GM12872 (cell line): ENCODE results near the gene TRAF3IP1.

ENCODE experiments used
- TF ChIP-seq, protein P1 (sequence below): IDR thresholded peaks from 3 replicates; pipeline ENCODE4 v1.5.1; 2011; ENCODE audit warnings: low read depth, mild to moderate bottlenecking, low read length, moderate library complexity; ENCODE audit not compliant: insufficient read depth

The TRAF3IP1 gene

DNA sequence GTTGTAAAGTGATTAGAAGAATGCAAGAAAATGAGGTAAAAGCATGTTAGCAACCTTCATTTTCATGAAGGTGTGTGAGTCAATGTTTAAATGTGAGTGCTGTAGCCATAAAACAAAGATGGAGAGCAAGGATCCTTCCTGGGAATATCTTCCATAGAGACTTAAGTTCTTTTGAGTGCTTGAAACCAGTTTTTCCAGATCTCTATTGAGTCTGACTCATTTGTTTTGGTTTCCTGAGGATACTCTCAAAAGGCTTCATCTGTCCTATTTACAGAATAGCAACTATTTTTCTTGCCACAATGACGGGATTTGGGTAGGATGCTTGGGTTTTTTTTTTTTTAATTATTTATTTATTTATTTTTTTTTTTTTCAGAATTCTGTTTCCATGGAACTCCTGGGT is 60.5 kb downstream of the TRAF3IP1 start:
- TF ChIP-seq, protein P1, sequence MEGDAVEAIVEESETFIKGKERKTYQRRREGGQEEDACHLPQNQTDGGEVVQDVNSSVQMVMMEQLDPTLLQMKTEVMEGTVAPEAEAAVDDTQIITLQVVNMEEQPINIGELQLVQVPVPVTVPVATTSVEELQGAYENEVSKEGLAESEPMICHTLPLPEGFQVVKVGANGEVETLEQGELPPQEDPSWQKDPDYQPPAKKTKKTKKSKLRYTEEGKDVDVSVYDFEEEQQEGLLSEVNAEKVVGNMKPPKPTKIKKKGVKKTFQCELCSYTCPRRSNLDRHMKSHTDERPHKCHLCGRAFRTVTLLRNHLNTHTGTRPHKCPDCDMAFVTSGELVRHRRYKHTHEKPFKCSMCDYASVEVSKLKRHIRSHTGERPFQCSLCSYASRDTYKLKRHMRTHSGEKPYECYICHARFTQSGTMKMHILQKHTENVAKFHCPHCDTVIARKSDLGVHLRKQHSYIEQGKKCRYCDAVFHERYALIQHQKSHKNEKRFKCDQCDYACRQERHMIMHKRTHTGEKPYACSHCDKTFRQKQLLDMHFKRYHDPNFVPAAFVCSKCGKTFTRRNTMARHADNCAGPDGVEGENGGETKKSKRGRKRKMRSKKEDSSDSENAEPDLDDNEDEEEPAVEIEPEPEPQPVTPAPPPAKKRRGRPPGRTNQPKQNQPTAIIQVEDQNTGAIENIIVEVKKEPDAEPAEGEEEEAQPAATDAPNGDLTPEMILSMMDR, result no peak

- TF ChIP-seq, protein P1, result no peak
Measured at GRCh38 chr2:238381341-238382115, 61.2 kb downstream of the TRAF3IP1 start.

DNA sequence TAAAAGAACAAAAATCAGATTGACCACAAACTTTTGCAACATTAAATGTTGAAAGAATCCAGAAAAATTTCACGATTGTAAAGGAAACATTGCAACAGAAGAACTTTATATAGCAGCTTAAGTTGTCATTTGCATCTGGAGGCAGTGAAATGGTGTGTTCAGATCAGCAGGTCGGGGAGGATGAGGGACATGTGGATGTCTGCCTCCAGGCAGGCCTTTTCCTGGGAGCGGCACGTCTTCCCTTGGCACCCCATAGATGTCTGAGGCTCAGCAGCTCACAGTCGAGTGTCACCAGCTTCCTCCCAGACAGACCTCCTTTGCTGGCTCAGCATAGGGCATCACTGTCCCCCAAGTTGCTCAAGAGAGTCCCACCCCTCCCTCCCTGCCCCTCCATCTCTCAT is 62.1 kb downstream of the TRAF3IP1 start:
- TF ChIP-seq, protein P1, result no peak

DNA sequence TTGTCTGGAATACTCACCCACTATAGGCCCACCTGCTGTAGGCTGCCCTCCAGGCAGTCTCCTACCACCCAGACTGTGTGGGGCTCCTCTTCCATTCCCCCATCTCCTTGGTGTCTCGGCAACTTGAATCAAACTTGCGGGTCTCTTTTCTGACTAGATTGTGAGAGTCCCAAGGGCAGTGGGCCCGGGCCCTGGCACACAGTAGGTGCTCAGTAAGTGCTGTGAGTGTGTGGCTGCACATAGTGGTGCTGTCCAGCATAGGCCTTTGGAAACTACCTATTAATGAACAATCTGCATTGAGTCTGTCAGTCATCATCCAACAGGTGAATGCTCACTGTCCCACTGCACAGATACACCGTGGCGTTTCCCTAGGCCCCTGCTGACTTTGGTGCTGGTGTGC is 62.8 kb downstream of the TRAF3IP1 start:
- TF ChIP-seq, protein P1, result no peak

GRCh38 chr2:238383743-238384380 is 63.5 kb downstream of the TRAF3IP1 start:
- TF ChIP-seq, protein P1, result no peak

DNA sequence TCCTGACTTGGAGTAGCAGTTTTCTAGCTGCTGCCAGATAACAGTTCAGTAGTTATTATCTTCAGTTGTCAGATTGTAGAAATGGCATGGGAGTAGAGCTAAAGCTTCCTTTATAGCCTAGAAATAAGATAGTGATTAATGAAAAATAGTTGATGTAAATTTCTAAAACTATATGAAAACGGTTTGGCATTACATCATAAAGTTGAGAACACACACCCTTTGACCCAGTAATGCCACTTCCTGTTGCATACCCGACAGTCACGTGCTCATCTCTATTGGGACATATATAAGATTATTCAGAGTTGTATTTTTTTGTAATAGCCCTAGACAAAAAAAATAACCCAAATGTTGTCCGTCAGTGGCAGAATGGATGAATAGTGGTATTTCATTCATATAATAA is 67.0 kb downstream of the TRAF3IP1 start:
- TF ChIP-seq, protein P1, result no peak

- TF ChIP-seq, protein P1, result no peak
Measured at GRCh38 chr2:238388794-238389193, 68.5 kb downstream of the TRAF3IP1 start.
